T47D (cell line): ENCODE data around the gene PNMT.

Experiments used
- DNase-seq, 2 experiments: peaks; one replicate each; pipeline versions ENCODE4 v3.0.0 to v3.0.0-alpha.2; 2011 to 2012; ENCODE audit warnings: low read depth in 1 of 2, low spot score in 1 of 2
- JUND ChIP-seq: IDR thresholded peaks from 2 replicates; pipeline ENCODE4 v1.6.1; 2012; ENCODE audit warnings: low read depth
- in situ Hi-C: cut with HindIII; loops from 2 replicates; pipeline ENCODE4 v1.10.0; 2016; ENCODE audit warnings: low sequenced_read_pairs, low pct_unique_long_range_greater_than_20kb

Gene PNMT

GRCh38 chr17:39638317-39638716, 29.9 kb upstream of the PNMT start:
- TF ChIP-seq JUND: no peak
- DNase-seq: no peak
- in situ Hi-C loops: no loop called here

- no peak for DNase-seq
- in situ Hi-C loops: no loop called here
Observed at GRCh38 chr17:39639043-39639442, 29.2 kb upstream of the PNMT start.

GRCh38 chr17:39639566-39640458, 28.4 kb upstream of the PNMT start:
- DNase-seq: no peak
- no peak for TF ChIP-seq JUND
- in situ Hi-C loops: no loop called here

More at GRCh38 chr17:39639043-39639442, 29.2 kb upstream of the PNMT start:
- no peak for TF ChIP-seq JUND

GRCh38 chr17:39640591-39641031, 27.6 kb upstream of the PNMT start:
- in situ Hi-C loops: no loop called here
- no peak for TF ChIP-seq JUND
- DNase-seq: no peak

GRCh38 chr17:39641097-39641496, 27.2 kb upstream of the PNMT start:
- no peak for DNase-seq
- no peak for TF ChIP-seq JUND
- in situ Hi-C loops: no loop called here

GRCh38 chr17:39641883-39642282, 26.4 kb upstream of the PNMT start:
- in situ Hi-C loops: no loop called here
- TF ChIP-seq JUND: no peak
- DNase-seq: no peak

GRCh38 chr17:39642291-39643074, 25.8 kb upstream of the PNMT start:
- no peak for DNase-seq
- in situ Hi-C loops: no loop called here
- no peak for TF ChIP-seq JUND

GRCh38 chr17:39643271-39643670, 25.0 kb upstream of the PNMT start:
- no peak for DNase-seq
- in situ Hi-C loops: no loop called here
- TF ChIP-seq JUND: no peak

GRCh38 chr17:39647256-39647655, 21.0 kb upstream of the PNMT start:
- TF ChIP-seq JUND: no peak
- DNase-seq: no peak
- in situ Hi-C loops: no loop called here

GRCh38 chr17:39648616-39649366, 19.5 kb upstream of the PNMT start:
- TF ChIP-seq JUND: no peak
- in situ Hi-C loops: no loop called here
- DNase-seq: no peak

GRCh38 chr17:39650121-39650579, 18.1 kb upstream of the PNMT start:
- in situ Hi-C loops: no loop called here
- DNase-seq: no peak
- no peak for TF ChIP-seq JUND

GRCh38 chr17:39651923-39652586, 16.2 kb upstream of the PNMT start:
- no peak for DNase-seq
- TF ChIP-seq JUND: no peak

More at GRCh38 chr17:39651923-39652586, 16.2 kb upstream of the PNMT start:
- in situ Hi-C loops: no loop called here
